Stimulated activated naive CD8-positive, alpha-beta T cell treated with anti-CD3 and anti-CD28 coated beads, Interleukin-15, amount 100 ng/mL, for 72 hours (primary cell): Measurements from ENCODE around the gene LYPD4.

ENCODE experiments used
- ATAC-seq: fragments of 150-1000 bp; cut with Tn5 transposase; 2 replicates; pipeline ENCODE4 v1.10.0; 2021; ENCODE audit warnings: mild to moderate bottlenecking, moderate library complexity
- DNase-seq, 2 donors: peaks; one replicate each; pipeline ENCODE4 v3.0.0; 2021 to 2022
- H3K27ac Mint-ChIP-seq, 2 donors: one replicate each; pipeline ENCODE4 v1.8.0; 2022; ENCODE audit warnings: mild to moderate bottlenecking in 2 of 2, mixed read lengths in 2 of 2, moderate library complexity in 2 of 2
- H3K27me3 Mint-ChIP-seq: one replicate; pipeline ENCODE4 v1.8.0; 2022; ENCODE audit warnings: mixed read lengths
- H3K4me1 Mint-ChIP-seq: one replicate; pipeline ENCODE4 v1.8.0; 2022; ENCODE audit warnings: mild to moderate bottlenecking, mixed read lengths
- H3K4me3 Mint-ChIP-seq, 2 donors: one replicate each; pipeline ENCODE4 v1.8.0; 2022; ENCODE audit warnings: mild to moderate bottlenecking in 2 of 2, mixed read lengths in 2 of 2, moderate library complexity in 1 of 2
- H3K9me3 Mint-ChIP-seq, 2 donors: one replicate each; pipeline ENCODE4 v1.8.0; 2022; ENCODE audit warnings: mixed read lengths in 2 of 2

Gene LYPD4

GRCh38 chr19:41844601-41845000, at the start of gene LYPD4:
Gene LYPD4, minus strand, starts transcription at chr19:41844683. Its CDS starts 5,398 bp downstream, at chr19:41839285.
- no peak within 1 kb of the TSS for H3K27ac Mint-ChIP-seq

GRCh38 chr19:41893899-41894298, 49.4 kb upstream of the LYPD4 start:
- peaks cover 89% of the 10 kb centered on the region for H3K4me1 Mint-ChIP-seq
- H3K9me3 Mint-ChIP-seq = no peaks in the 10 kb centered on the region
- H3K4me3 Mint-ChIP-seq = peak overlapping the region in 1 of 2 donors; percentile 7
- peak overlapping the region; percentile 14 to 47 for H3K27ac Mint-ChIP-seq
- ATAC-seq (peak; percentile 59), DNase-seq (no peak)
- no peaks in the 10 kb centered on the region for H3K27me3 Mint-ChIP-seq

More at GRCh38 chr19:41844601-41845000, at the start of gene LYPD4:
- no peak for ATAC-seq
- Mint-ChIP-seq H3K4me1 (no peaks in the 10 kb centered on the region), H3K4me3 (no peak within 1 kb of the TSS), H3K9me3 (no peaks in the 10 kb centered on the region), H3K27me3 (peaks cover 25% of the 10 kb centered on the region)
- no peak for DNase-seq

GRCh38 chr19:41892173-41892902, 47.9 kb upstream of the LYPD4 start:
- no peaks in the 10 kb centered on the region for H3K9me3 Mint-ChIP-seq
- peak overlapping the region in 1 of 2 donors; percentile 4 for H3K4me3 Mint-ChIP-seq
- peaks cover 90% of the 10 kb centered on the region for H3K4me1 Mint-ChIP-seq
- ATAC-seq (no peak), DNase-seq (no peak)
- H3K27ac Mint-ChIP-seq = no peak overlapping the region
- no peaks in the 10 kb centered on the region for H3K27me3 Mint-ChIP-seq

GRCh38 chr19:41890936-41891335, 46.5 kb upstream of the LYPD4 start:
- ATAC-seq (no peak), DNase-seq (no peak)
- Mint-ChIP-seq H3K27ac (no peak overlapping the region), H3K9me3 (no peaks in the 10 kb centered on the region), H3K4me3 (no peak overlapping the region), H3K4me1 (peaks cover 85% of the 10 kb centered on the region), H3K27me3 (no peaks in the 10 kb centered on the region)

- Mint-ChIP-seq H3K27ac (peak overlapping the region in 1 of 2 donors; percentile 92), H3K4me1 (peaks cover 85% of the 10 kb centered on the region)
Measured at GRCh38 chr19:41889896-41890295, 45.4 kb upstream of the LYPD4 start.

GRCh38 chr19:41888926-41889325, 44.4 kb upstream of the LYPD4 start:
- H3K27ac Mint-ChIP-seq = peak overlapping the region; percentile 42 to 85
- peaks cover 77% of the 10 kb centered on the region for H3K4me1 Mint-ChIP-seq
- no peaks in the 10 kb centered on the region for H3K9me3 Mint-ChIP-seq
- H3K4me3 Mint-ChIP-seq = peak overlapping the region; percentile 77 to 88
- DNase-seq = peak in 1 of 2 donors; percentile 53
- no peak for ATAC-seq
- no peaks in the 10 kb centered on the region for H3K27me3 Mint-ChIP-seq

More at GRCh38 chr19:41889896-41890295, 45.4 kb upstream of the LYPD4 start:
- ATAC-seq (no peak), DNase-seq (no peak)
- no peaks in the 10 kb centered on the region for H3K27me3 Mint-ChIP-seq
- no peaks in the 10 kb centered on the region for H3K9me3 Mint-ChIP-seq
- H3K4me3 Mint-ChIP-seq = peak overlapping the region; percentile 77 to 88

- peak; percentile 82 to 92 for DNase-seq
- Mint-ChIP-seq H3K9me3 (no peaks in the 10 kb centered on the region), H3K4me1 (peaks cover 68% of the 10 kb centered on the region), H3K27ac (peak overlapping the region; percentile 61 to 96), H3K4me3 (peak overlapping the region; percentile 77 to 88), H3K27me3 (no peaks in the 10 kb centered on the region)
- ATAC-seq = peak; percentile 74
Measured at GRCh38 chr19:41887711-41888382, 43.4 kb upstream of the LYPD4 start.

- ATAC-seq (peak; percentile 70), DNase-seq (peak; percentile 78 to 85)
- H3K27ac Mint-ChIP-seq = peak overlapping the region; percentile 61 to 96
- peak overlapping the region; percentile 77 to 88 for H3K4me3 Mint-ChIP-seq
- H3K9me3 Mint-ChIP-seq = no peaks in the 10 kb centered on the region
- H3K4me1 Mint-ChIP-seq = peaks cover 68% of the 10 kb centered on the region
- H3K27me3 Mint-ChIP-seq = no peaks in the 10 kb centered on the region
Measured at GRCh38 chr19:41886761-41887710, 42.6 kb upstream of the LYPD4 start.

- peak; percentile 82 for ATAC-seq
- H3K27me3 Mint-ChIP-seq = no peaks in the 10 kb centered on the region
- peak overlapping the region; percentile 81 to 87 for H3K27ac Mint-ChIP-seq
- H3K4me3 Mint-ChIP-seq = peak overlapping the region; percentile 77 to 88
- peaks cover 68% of the 10 kb centered on the region for H3K4me1 Mint-ChIP-seq
- peak; percentile 96 for DNase-seq
- H3K9me3 Mint-ChIP-seq = no peaks in the 10 kb centered on the region
Measured at GRCh38 chr19:41883821-41884733, 39.6 kb upstream of the LYPD4 start.

- ATAC-seq (no peak), DNase-seq (no peak)
- Mint-ChIP-seq H3K27ac (peak overlapping the region; percentile 81 to 87), H3K27me3 (no peaks in the 10 kb centered on the region), H3K9me3 (no peaks in the 10 kb centered on the region), H3K4me3 (peak overlapping the region; percentile 77 to 88), H3K4me1 (peaks cover 68% of the 10 kb centered on the region)
Measured at GRCh38 chr19:41883463-41883820, 39.0 kb upstream of the LYPD4 start.

GRCh38 chr19:41882568-41883462, 38.3 kb upstream of the LYPD4 start, which contains the start of gene ARHGEF1:
Gene ARHGEF1, plus strand, starts transcription at chr19:41883184. Its CDS starts 4,899 bp downstream, at chr19:41888083.
- Mint-ChIP-seq H3K27me3 (no peaks in the 10 kb centered on the region), H3K9me3 (no peaks in the 10 kb centered on the region), H3K27ac (peak within 1 kb of the TSS; percentile 87 to 92), H3K4me3 (peak within 1 kb of the TSS; percentile 87 to 94), H3K4me1 (peaks cover 68% of the 10 kb centered on the region)
- DNase-seq (no peak), ATAC-seq (no peak)

GRCh38 chr19:41880329-41880708, 35.8 kb upstream of the LYPD4 start:
- H3K27ac Mint-ChIP-seq = no peak overlapping the region
- H3K4me3 Mint-ChIP-seq = no peak overlapping the region
- no peak for ATAC-seq
- H3K27me3 Mint-ChIP-seq = no peaks in the 10 kb centered on the region
- no peaks in the 10 kb centered on the region for H3K9me3 Mint-ChIP-seq
- DNase-seq = no peak
- H3K4me1 Mint-ChIP-seq = peaks cover 76% of the 10 kb centered on the region

- Mint-ChIP-seq H3K4me1 (peaks cover 76% of the 10 kb centered on the region), H3K27me3 (no peaks in the 10 kb centered on the region), H3K9me3 (no peaks in the 10 kb centered on the region), H3K27ac (no peak overlapping the region), H3K4me3 (no peak overlapping the region)
- no peak for DNase-seq
- no peak for ATAC-seq
Measured at GRCh38 chr19:41879670-41880328, 35.3 kb upstream of the LYPD4 start.
